ENCODE measurements around the gene CDH23. TPM values are rescaled to one million over a fixed set of nuclear protein-coding genes. Genes with fewer than 3 reads are reported as not detected.

The CDH23 gene
- total RNA-seq, 1 experiment from 2014 or later: 0.07 TPM

GRCh38 chr10:71406878-71407277, 10.2 kb downstream of the CDH23 start:
- CTCF ChIA-PET: interaction anchor here (0.6 kb wide), 1 partner anchor 20 kb away, joined by 4 read pairs; no protein-coding TSS in a partner anchor
- Mint-ChIP-seq H3K4me1 (ENCODE audit: low read depth, unreplicated experiment) (no peaks in the 10 kb centered on the region), H3K36me3 (ENCODE audit: insufficient read depth, unreplicated experiment) (no peaks in the 10 kb centered on the region), H3K9me3 (ENCODE audit: low read depth, unreplicated experiment) (peaks cover 1% of the 10 kb centered on the region), H3K4me3 (ENCODE audit: low read depth, unreplicated experiment) (no peak overlapping the region), H3K27me3 (ENCODE audit: unreplicated experiment) (peaks cover 71% of the 10 kb centered on the region), H3K27ac (ENCODE audit: unreplicated experiment) (no peak overlapping the region)
- no TSS peak for BruUV-seq (replicated peaks)
- TF ChIP-seq CTCF (IDR thresholded peaks at IDR 0.05; ENCODE audit: unreplicated experiment): no peak
- intact Hi-C loops (cut with micrococcal nuclease; ENCODE audit: unreplicated experiment): no loop called here
- no peak for DNase-seq

GRCh38 chr10:71408436-71409225, 11.9 kb downstream of the CDH23 start:
- Mint-ChIP-seq H3K27ac (ENCODE audit: unreplicated experiment) (no peak overlapping the region), H3K9me3 (ENCODE audit: low read depth, unreplicated experiment) (peaks cover 2% of the 10 kb centered on the region), H3K27me3 (ENCODE audit: unreplicated experiment) (peaks cover 67% of the 10 kb centered on the region), H3K36me3 (ENCODE audit: insufficient read depth, unreplicated experiment) (no peaks in the 10 kb centered on the region), H3K4me1 (ENCODE audit: low read depth, unreplicated experiment) (no peaks in the 10 kb centered on the region), H3K4me3 (ENCODE audit: low read depth, unreplicated experiment) (no peak overlapping the region)
- intact Hi-C loops (cut with micrococcal nuclease; ENCODE audit: unreplicated experiment): no loop called here
- TF ChIP-seq CTCF (IDR thresholded peaks at IDR 0.05; ENCODE audit: unreplicated experiment): no peak
- CTCF ChIA-PET: interaction anchor here (1.4 kb wide), 1 partner anchor 9 kb away, joined by 4 read pairs; no protein-coding TSS in a partner anchor
- DNase-seq: no peak
- no TSS peak for BruUV-seq (replicated peaks)

- Mint-ChIP-seq H3K4me3 (ENCODE audit: low read depth, unreplicated experiment) (no peak overlapping the region), H3K4me1 (ENCODE audit: low read depth, unreplicated experiment) (no peaks in the 10 kb centered on the region)
- CTCF ChIA-PET: interaction anchor here (0.8 kb wide), 1 partner anchor 30 kb away, joined by 3 read pairs; no protein-coding TSS in a partner anchor
Observed at GRCh38 chr10:71409516-71410104, 12.9 kb downstream of the CDH23 start.

GRCh38 chr10:71413581-71413980, 16.9 kb downstream of the CDH23 start:
- DNase-seq: no peak
- Mint-ChIP-seq H3K36me3 (ENCODE audit: insufficient read depth, unreplicated experiment) (no peaks in the 10 kb centered on the region), H3K9me3 (ENCODE audit: low read depth, unreplicated experiment) (peaks cover 4% of the 10 kb centered on the region), H3K27ac (ENCODE audit: unreplicated experiment) (no peak overlapping the region), H3K27me3 (ENCODE audit: unreplicated experiment) (peaks cover 38% of the 10 kb centered on the region), H3K4me1 (ENCODE audit: low read depth, unreplicated experiment) (no peaks in the 10 kb centered on the region), H3K4me3 (ENCODE audit: low read depth, unreplicated experiment) (no peak overlapping the region)
- intact Hi-C loops (cut with micrococcal nuclease; ENCODE audit: unreplicated experiment): no loop called here
- TF ChIP-seq CTCF (IDR thresholded peaks at IDR 0.05; ENCODE audit: unreplicated experiment): no peak
- BruUV-seq (replicated peaks): no TSS peak
- CTCF ChIA-PET: interaction anchor here (0.7 to 1.0 kb wide), 3 partner anchors 94 to 1243 kb away, joined by 3 to 4 read pairs (median 4); no protein-coding TSS in a partner anchor

More at GRCh38 chr10:71409516-71410104, 12.9 kb downstream of the CDH23 start:
- H3K27ac Mint-ChIP-seq (ENCODE audit: unreplicated experiment): no peak overlapping the region
- no peaks in the 10 kb centered on the region for H3K36me3 Mint-ChIP-seq (ENCODE audit: insufficient read depth, unreplicated experiment)
- peaks cover 4% of the 10 kb centered on the region for H3K9me3 Mint-ChIP-seq (ENCODE audit: low read depth, unreplicated experiment)
- no peak for TF ChIP-seq CTCF (IDR thresholded peaks at IDR 0.05; ENCODE audit: unreplicated experiment)
- peaks cover 67% of the 10 kb centered on the region for H3K27me3 Mint-ChIP-seq (ENCODE audit: unreplicated experiment)
- DNase-seq: no peak
- BruUV-seq (replicated peaks): no TSS peak
- intact Hi-C loops (cut with micrococcal nuclease; ENCODE audit: unreplicated experiment): no loop called here
